Vagina (tissue), 2 donors: ENCODE measurements around the gene EN2.

Experiments used
- CTCF ChIP-seq, 3 experiments: fragments of 450-650 bp in 2 of 3; fragments of 200-600 bp in 1 of 3; sonication (generic) in 1 of 3; IDR thresholded peaks; one replicate each; pipeline ENCODE4 v1.5.1; 2017 to 2019; ENCODE audit warnings: antibody characterized with exemption in 3 of 3, mild to moderate bottlenecking in 2 of 3, moderate library complexity in 2 of 3
- POLR2A ChIP-seq, 2 donors: fragments of 450-650 bp; IDR thresholded peaks; one replicate each; pipeline ENCODE4 v1.6.1; 2017; ENCODE audit warnings: antibody characterized with exemption in 2 of 2, mild to moderate bottlenecking in 2 of 2, moderate library complexity in 2 of 2
- POLR2AphosphoS5 ChIP-seq, 2 donors: sonication (generic); formaldehyde crosslinking; IDR thresholded peaks; one replicate each; pipeline ENCODE4 v1.9.0; 2017; ENCODE audit warnings: antibody characterized with exemption in 2 of 2, mild to moderate bottlenecking in 2 of 2, low read depth in 1 of 2; ENCODE audit not compliant: insufficient read depth in 1 of 2

GRCh38 chr7:155429651-155430050 lies 28.3 kb upstream of the EN2 start:
- TF ChIP-seq CTCF (IDR thresholded peaks at IDR 0.05) (no peak), POLR2AphosphoS5 (IDR thresholded peaks at IDR 0.05; ENCODE audit: insufficient read depth in 1 of 2, low read depth in 1 of 2) (no peak), POLR2A (IDR thresholded peaks at IDR 0.05) (no peak)
